Renal cortex interstitium (tissue), 15 donors: Measurements from ENCODE around the gene OTOS. TPM values are rescaled to one million over a fixed set of nuclear protein-coding genes. Genes with fewer than 3 reads are reported as not detected.

ENCODE experiments used
- DNase-seq, 11 donors: peaks; one replicate each; pipeline ENCODE4 v3.0.0-alpha.2; 2013; ENCODE audit warnings: low read depth in 9 of 11, low spot score in 4 of 11; ENCODE audit errors: extremely low read depth in 1 of 11
- long read RNA-seq, 16 experiments: transcript quantifications; one replicate each; lab custom pipeline, GENCODE V29; 2026
- polyA plus RNA-seq, 3 donors: library from polyadenylated mRNA; unstranded; fragments of 120-200 nt; gene quantifications; one replicate each; pipeline ENCODE4 v1.2.1, GENCODE V29; 2013; ENCODE audit not compliant: insufficient read length in 3 of 3

Gene OTOS
- polyA plus RNA-seq: under 1 TPM in 2 of 3 donors, not detected in 1; 0.36 to 0.43 TPM
- long read RNA-seq, donor 1, partial matches to known transcripts: 0 of 2 reads
- long read RNA-seq, donor 1, other reads (novel, unspliced or antisense): 0 of 2 reads
- long read RNA-seq, donor 2: 0 reads
- long read RNA-seq, donor 3: 0 reads
- long read RNA-seq, donor 4: 0 reads
- long read RNA-seq, donor 5: 0 reads
- long read RNA-seq, donor 6: 0 reads
- long read RNA-seq, donor 7, partial matches to known transcripts: 0 of 1 reads
- long read RNA-seq, donor 7, other reads (novel, unspliced or antisense): 0 of 1 reads
- long read RNA-seq, donor 8: 0 reads
- long read RNA-seq, donor 9: 0 reads
- long read RNA-seq, donor 10: 0 reads
- long read RNA-seq, donor 11: 0 reads
- long read RNA-seq, donor 12: 0 reads
- long read RNA-seq, donor 13: 0 reads
- long read RNA-seq, donor 14: 0 reads
- long read RNA-seq, donor 15: 0 reads
- long read RNA-seq, donor 16: 0 reads

DNA sequence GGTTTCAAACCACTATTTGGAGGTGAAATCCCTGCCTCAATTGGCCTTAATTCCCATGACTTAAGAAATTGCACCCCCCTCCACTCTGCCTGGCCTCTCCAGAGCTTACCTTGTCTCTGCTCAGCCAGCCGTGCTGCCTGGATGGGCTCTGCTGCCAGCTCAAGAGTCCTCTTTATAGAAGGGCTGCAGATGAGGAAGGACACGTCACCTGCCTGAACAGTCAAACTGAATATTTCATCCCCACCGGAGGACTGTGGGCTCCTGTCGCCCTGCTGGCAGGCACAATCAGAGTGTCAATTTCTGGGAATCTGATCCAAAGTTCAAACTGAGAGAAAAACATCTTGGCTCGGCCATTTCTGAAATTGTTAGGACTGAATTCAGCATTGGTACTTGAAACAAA is at the start of gene OTOS:
OTOS (minus strand) TSS at position 148 of the 400 bp plus-strand sequence. CDS start 332 bp downstream, outside the sequence.
- DNase-seq: no peak

DNA sequence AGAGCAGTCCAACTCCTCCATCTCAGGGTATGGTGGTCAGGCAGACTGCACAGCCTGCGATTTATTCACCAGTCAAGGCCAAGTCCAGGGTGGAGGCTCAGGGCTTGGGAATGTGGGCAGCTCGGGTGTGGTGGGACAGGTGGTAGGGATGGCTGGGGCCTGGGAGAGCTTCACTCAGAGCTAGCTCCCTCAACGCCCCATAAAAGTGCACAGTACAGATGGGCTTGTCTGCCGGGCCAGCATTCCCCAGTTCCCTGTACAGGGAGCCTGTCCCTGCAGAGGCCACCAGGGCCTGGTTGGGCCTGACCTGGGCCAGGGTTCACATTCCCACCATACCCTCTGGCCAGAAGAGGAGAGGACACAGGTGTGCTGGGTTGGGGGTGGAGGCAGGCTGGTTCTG is 49.2 kb upstream of the OTOS start:
- DNase-seq: no peak

DNA sequence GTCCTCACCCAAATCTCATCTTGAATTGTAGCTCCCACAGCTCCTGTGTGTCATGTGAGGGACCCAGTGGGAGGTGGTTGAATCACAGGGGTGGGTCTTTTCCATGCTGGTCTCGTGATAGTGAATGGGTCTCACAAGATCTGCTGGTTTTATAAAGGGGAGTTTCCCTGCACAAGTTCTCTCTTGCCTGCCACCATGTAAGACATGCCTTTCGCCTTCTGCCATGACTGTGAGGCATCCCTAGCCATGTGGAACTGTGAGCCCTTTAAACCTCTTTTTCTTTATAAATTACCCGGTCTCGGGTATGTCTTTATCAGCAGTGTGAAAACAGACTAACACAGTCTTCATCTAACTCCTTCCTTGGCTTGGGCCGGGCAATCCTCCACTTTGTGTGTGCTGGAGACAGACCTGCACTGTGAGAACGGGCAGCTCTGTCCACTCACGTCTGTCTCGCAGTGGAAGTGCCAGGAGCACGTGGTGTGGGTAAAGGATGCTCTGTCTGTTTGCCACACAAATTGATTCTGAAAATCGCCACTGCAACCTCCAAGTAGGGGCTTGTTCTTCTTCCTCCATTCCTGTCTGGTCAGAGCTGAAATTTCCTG is 47.6 kb upstream of the OTOS start:
- no peak for DNase-seq

DNA sequence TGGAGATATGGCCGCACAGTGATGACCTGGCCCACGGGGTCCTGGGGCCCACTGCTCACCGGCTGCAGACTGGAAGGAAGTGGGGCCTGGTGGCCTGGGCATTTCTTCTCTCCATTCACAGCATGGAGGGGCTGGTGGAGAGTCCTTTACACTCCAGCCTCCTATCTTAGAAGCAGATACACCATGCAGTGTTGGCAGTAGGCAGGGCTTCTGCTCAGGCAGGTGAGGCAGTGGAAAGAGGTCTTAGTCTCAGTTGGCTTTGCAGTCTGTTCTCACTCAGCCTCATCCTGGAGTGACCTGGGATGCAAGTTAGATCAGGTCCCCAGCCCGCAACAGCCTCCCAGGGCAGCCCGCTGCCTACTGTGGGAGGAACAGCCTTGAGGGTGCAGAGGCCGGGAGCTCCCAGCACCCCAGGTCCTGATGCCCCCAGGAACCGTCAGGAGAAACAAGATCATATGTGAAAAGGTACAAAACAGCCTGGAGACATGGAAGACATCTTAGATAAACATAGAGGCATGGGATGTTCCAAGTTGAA is 45.8 kb upstream of the OTOS start:
- no peak for DNase-seq

DNA sequence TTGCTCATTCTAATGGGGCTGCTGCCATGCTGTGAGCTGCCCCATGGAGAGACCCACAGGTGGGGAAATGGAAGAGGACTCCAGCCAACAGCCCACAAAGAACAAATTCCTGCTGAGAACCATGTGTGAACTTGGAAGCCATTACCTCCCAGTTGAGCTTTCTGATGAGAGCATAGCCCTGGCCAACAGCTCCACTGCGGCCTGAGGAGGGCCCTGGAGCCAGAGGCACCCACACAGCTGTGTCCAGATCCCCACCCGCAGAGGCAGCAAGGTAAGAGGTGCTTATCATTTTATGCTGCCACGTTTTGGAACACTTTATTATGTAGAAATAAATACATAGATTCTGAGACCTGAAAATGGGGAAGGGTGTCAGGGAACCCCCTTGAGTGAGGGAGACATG is 44.2 kb upstream of the OTOS start:
- no peak for DNase-seq

DNA sequence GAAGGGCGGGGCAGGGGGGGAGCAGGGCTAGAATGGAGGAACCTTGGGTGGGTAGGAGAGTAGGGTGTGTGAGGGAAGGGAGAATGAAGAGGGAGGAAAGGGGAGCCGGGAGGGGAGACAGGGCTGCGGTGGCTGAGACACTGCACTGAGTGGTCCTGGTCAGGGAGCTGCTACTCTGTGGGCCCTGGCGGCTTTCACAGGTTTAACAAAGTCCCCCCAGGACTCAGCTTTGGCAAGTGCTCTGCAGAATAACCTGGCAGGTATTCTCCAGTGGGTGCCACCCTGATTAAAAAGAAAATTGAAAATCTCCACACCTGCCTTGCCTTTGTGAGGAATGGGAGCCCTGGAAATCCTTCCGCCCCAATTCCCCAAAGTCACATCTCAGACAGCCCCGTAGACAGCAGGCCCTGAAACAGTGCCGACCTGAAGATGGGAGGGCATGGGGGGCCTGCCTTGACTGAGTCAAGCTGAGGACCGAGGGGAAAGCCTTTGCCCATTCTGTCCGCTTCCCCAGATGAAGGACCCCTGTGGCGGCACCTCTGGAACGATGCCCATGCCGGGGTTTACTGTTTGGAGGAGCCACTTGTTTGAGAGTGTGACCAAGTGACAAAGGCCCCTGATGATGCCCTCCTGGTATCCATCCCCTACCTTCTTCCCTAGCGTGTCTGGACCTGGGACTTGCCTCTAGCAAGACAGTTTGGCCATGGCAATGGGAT is 43.6 kb upstream of the OTOS start:
- DNase-seq: no peak

DNA sequence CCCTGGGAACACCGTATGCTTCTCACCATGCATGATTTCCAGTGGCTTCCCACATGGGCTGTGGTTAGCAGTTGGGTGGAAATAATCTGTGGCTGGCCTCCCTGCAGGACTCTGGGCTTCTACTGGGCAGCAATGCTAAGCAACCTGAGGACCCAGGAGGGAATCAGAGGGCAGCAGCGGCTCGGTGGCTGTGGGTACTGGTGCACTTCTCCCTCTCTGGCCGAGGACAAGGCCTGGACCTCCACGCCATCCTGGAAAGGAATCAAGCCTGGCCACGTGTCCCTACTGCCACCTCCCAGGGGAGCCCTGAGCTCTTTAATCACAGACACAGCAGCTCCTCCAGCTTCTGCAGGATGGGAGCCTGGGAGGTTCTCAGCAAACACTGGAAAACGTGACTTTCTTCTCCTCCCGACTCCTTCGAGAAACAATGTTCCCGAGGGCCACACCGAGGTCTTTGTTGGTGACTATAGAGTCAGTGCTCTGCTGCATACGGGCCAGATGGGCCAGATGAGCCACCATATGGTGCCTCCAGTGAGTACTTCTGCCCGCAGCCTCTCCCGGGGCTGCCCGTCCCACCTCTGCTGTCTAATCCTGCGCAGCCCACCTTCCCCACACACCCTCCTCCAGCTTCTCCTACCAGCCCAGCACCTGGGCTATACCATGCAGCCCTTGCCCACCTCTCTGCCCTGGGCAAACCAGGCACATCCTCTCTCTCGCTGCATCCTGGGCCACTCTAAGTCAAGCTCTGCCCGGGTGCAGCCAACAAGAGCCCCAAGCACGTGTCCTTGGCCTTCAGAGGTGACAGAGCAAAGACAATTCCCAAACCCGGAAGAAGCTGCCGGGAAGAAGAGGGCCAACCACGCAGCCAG is 42.8 kb upstream of the OTOS start:
- no peak for DNase-seq

DNA sequence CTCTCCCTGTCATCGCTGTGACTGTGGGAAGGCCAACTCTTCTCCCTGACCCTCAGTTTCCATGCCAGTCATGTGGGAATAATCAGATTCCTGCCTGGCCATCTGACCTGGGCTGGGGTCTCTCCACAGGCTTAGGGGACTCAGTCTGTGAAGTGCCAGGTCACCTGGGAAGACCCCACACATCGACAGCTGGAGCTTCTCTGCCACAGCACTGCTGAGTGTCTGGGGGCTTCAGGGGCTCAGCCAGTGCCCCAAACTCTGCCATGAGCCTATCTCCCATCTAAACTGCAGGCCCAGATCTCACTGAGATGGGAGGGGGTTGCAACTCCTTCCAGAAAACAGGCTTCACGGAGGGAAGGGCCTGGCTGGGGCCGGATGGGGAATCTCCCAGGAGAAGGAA is 42.0 kb upstream of the OTOS start:
- DNase-seq: no peak

DNA sequence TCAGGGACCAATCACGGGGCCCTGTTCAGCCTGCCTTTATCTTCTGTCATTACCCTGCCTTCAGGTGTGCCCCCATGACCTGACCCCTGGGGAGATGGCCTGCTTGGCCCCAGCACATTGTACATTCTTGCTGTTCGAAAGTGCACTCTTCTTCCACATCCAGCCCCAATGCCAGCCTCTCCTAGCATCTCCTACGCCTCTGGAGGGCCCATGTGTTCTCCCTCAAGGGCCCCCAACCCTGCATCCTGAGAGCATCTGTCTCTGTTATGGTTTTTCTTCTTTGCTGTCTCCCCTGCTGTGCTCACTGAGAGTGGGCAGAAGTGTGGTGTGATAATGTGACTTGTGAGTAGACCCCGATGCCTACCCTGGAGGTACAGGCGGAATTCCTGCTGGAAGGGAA is 41.5 kb upstream of the OTOS start:
- DNase-seq: no peak

DNA sequence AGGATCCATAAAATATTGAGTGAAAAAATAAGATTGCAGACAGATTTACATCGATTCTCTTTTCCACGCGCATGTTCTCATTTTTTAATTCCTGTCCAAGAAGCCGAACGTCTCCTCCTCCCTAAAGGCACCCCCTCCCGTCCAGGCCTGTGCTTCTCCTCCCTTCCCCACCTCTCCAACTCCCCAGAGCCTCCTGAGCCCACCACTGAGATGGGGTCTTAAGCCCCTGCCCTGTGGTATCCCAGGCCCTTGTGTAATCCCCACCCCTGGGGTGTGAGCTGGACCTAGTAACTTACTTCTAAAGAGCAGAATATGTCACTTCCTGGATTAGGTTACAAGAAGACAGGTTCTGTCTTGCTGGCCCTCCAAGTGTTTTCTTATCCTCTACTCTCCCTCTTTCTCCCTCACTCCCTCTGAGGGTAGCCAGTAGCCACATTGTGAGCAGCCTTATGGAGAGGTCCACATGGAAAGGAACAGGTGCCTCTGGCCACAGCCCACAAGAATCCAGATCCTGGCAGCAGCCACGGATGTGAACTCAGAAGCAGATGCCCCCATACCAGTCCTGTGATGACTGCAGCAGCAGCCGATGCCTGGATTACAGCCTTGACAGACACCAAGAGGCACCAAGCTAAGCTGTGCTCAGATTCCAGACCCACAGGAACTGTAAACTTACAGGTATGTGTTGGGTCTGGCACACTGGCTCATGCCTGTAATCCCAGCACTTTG is 39.6 kb upstream of the OTOS start:
- DNase-seq: no peak

DNA sequence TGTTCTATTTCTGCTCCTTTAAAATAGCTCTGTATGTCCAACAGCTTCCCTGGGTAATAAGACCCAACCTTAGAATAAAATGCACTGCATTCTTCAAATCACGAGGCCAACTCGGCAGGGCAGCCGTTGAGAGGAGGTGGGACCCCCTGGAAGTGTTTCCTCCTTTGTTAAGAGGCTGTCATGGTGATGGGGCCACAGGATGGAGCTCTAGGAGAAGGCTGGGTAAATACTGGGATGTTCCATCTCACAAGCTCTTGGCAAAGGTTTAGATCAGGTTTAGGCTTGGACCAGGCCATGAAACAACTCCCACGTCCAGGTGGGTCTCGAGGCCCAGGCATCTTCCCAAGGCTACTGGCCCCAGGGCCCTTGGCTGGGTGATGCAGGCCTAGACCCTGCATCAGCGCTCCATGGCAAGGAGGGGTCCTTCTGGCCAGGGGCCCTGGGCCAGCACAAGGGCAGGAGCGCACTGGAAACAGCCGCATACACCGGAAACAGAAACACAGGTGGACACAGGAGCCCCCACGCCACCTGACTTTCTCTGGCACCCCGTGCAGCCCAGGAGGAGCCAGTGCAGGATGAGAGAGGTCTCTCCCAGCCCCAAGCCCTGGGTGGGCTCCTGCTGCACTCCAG is 38.8 kb upstream of the OTOS start:
- DNase-seq: no peak

DNA sequence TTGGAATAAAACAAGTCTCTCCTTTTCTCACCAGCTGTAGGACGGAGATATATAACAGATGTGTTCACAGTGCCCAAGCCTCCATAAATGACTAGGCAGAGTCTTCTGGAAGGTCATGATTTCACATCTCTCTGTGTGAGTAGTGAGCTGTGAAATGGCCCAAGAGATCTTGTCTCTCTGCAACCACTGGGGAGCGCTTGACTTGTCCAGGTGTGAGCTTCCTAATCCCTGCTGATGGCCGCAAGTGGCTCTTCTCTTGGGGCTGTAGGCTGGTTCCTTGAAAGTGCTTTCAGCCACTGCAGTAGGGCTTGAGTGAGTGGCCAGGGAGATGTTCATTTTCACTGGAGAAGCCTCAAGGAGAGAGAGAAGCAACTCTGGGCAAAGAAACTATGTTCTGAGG is 38.1 kb upstream of the OTOS start:
- no peak for DNase-seq

DNA sequence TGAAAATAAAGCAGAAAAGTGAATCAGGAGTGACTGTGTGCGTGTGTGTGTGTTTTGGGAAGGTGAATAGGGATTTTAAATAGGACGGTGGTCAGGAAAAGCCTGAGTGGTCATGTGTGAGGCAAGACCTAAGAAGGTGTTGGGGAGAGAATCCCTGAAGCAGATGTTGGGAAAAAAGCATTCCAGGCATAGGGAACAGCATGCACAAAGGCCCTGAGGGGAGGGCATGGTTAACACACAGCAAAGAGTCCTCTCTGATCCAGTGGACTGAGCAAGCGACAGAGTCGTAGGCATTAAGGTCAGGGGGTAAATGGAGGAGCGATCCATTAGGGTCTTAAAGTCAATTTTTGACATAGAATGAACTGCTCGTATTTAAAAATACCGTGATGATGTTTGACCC is 34.0 kb upstream of the OTOS start:
- no peak for DNase-seq

DNA sequence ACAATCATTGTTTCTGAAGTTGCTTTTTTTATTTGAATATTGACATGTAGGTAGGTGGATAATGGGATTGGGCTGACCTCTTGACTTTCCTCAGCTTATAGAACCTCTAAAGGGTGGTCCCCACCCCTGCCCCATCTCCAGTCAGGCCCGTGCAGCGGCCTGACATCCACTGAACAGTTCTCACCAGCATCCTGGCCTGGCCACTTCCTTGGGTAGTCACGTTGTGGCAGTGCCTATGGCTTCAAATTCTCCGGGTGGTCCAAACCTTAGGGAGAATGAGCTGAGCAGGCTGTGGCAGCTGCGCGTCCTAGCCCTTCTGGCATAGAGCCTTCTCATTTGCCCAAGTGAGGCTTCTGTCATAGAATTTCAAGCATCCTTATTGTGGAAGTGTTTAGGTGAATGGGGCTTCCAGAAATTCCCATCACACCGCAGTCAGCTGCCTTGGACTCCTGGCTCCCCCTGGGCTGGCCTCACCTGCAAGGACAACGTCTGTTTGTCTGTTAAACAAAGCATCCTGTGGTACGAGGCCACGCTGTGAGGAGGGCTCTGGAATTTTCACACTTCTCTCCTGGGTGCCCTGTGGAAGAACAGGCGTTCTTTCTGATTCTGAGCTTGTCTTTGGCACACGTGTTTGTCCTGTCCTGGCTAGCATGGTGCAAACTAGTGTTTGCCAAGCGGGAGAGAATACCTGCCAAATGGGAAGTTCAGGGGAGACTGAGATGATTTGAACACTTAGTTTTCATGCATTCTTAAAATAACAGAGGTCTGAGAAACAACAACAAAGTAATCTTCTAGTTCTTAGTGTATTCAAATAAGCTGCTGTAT is 31.8 kb upstream of the OTOS start:
- no peak for DNase-seq

DNA sequence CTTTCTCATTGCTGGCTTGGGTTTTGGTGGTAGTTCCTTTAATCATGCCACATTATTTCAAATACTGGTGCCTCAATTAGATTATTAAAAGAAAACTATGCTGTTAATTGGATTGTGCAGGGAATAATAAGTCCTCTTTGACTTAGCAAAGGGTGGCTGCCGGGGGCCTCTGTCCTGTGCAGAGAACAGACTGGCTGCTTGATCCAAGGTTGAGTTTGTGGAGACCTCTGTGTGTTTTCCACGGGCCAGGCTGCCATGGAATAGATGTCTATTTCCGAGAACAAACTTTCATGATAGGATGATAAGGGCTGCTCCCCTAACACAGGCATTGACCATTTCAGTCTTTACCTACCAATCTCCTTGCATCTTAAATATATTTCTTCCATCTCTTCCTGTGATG is 30.4 kb upstream of the OTOS start:
- no peak for DNase-seq

DNA sequence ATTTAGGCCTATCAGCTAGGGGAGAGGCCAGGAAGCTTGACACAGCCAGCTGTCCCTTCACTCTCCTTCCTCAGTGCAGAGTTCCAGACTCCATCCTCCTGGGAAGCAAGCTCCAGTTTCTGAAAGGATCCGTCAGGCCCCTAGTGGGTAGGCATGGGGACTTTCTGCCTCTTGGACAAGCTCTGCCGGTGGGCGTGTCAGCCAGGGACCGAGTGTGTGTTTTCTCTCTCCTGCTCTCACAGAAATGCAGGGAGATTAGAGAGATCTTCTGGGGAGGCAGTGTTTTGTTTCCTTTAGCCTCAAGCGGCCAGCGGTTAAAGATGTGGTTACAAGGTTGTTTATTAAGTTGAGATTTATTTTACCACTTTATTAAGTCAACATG is 29.9 kb upstream of the OTOS start:
- peak in 5 of 11 donors; percentile 12 to 23 (median 20) for DNase-seq
